K562 (cell line): ENCODE results near the gene GNRH2. TPM values are rescaled to one million over a fixed set of nuclear protein-coding genes. Genes with fewer than 3 reads are reported as not detected.

Experiments
- ATAC-seq: fragments of 200-7000 bp; cut with Tn5 transposase; 3 replicates; pipeline ENCODE4 v1.9.1; 2020; ENCODE audit warnings: moderate library complexity
- BruUV-seq: library from RNA; stranded (reverse); fragments of 400-500 nt; replicated peaks from 2 replicates; lab custom pipeline; 2021; lab: Mats Ljungman, UMichigan
- CTCF ChIA-PET: fragments of 300-600 bp; formaldehyde crosslinking; extraction: SDS; loops from one replicate; lab custom pipeline; 2021; ENCODE audit warnings: low intra/inter-chr PET ratio; lab: Yijun Ruan, JAX
- POLR2A ChIA-PET: fragments of 300-600, 350-650 bp; sonication (Branson Sonifier 250); formaldehyde crosslinking; extraction: SDS; loops from one replicate; lab custom pipeline; 2021; ENCODE audit warnings: antibody characterized with exemption, inconsistent platforms; lab: Yijun Ruan, JAX
- DNase-seq, 4 experiments: peaks; one replicate each; pipeline versions ENCODE4 v3.0.0 to v3.0.0-alpha.2; 2011 to 2018; ENCODE audit warnings: low spot score in 3 of 4, mixed read lengths in 3 of 4; ENCODE audit errors: extremely low read depth in 1 of 4
- FAIRE-seq: peaks from 2 replicates; lab custom pipeline; 2011; peaks lifted over from hg19 to GRCh38; lab: Jason Lieb, UNC
- H2AFZ ChIP-seq: 2 replicates; pipeline ENCODE4 v1.6.0; 2011; ENCODE audit warnings: low read depth, low read length, control low read depth, inconsistent platforms
- H3K27ac ChIP-seq: fragments of 200-600 bp; 3 replicates; pipeline ENCODE4 v1.8.0; 2011; ENCODE audit warnings: low read depth, mild to moderate bottlenecking, control low read depth, inconsistent platforms, low read length, moderate library complexity, mixed read lengths; ENCODE audit errors: extremely low read depth
- H3K27me3 ChIP-seq, 2 experiments: fragments of 300-600 bp in 1 of 2; 2 replicates in 1 of 2; 3 replicates in 1 of 2; pipeline versions ENCODE4 v1.6.0 to v1.8.0; 2011; ENCODE audit warnings: inconsistent platforms in 2 of 2, low read length in 2 of 2, mild to moderate bottlenecking in 1 of 2, mixed read lengths in 1 of 2, moderate library complexity in 1 of 2; ENCODE audit not compliant: control insufficient read depth in 2 of 2, insufficient read depth in 2 of 2
- H3K36me3 ChIP-seq: fragments of 300-600 bp; 3 replicates; pipeline ENCODE4 v1.8.0; 2011; ENCODE audit warnings: mild to moderate bottlenecking, low read length, inconsistent platforms; ENCODE audit not compliant: control insufficient read depth, insufficient read depth
- H3K4me1 ChIP-seq, 2 experiments: fragments of 200-600 bp in 1 of 2; replicated peaks in 1 of 2; 2 replicates in 1 of 2; 3 replicates in 1 of 2; pipeline versions ENCODE4 v1.5.1 to v1.8.0; 2011; ENCODE audit warnings: inconsistent platforms in 2 of 2, low read length in 2 of 2, mild to moderate bottlenecking in 1 of 2, mixed read lengths in 1 of 2, moderate library complexity in 1 of 2; ENCODE audit not compliant: control insufficient read depth in 2 of 2, insufficient read depth in 2 of 2
- H3K4me2 ChIP-seq: 2 replicates; pipeline ENCODE4 v1.6.1; 2011; ENCODE audit warnings: low read length, control low read depth, inconsistent platforms, mixed read lengths; ENCODE audit not compliant: insufficient read depth
- H3K4me3 ChIP-seq: fragments of 200-600 bp; sonication (generic), shearing (Covaris generic); 2 replicates; pipeline ENCODE4 v1.5.1; 2016; ENCODE audit warnings: control low read depth, inconsistent platforms
- H3K79me2 ChIP-seq: fragments of 200-600 bp; 3 replicates; pipeline ENCODE4 v1.8.0; 2011; ENCODE audit warnings: low read length, inconsistent platforms; ENCODE audit not compliant: control insufficient read depth, insufficient read depth
- H3K9ac ChIP-seq, 2 experiments: 2 replicates each; pipeline versions ENCODE4 v1.6.0 to v1.6.1; 2011; ENCODE audit warnings: low read depth in 2 of 2, low read length in 2 of 2, control low read depth in 1 of 2, inconsistent platforms in 1 of 2, mild to moderate bottlenecking in 1 of 2, mixed read lengths in 1 of 2; ENCODE audit not compliant: insufficient read depth in 1 of 2
- H3K9me1 ChIP-seq: one replicate; pipeline ENCODE4 v1.6.0; 2011; ENCODE audit warnings: inconsistent platforms, mild to moderate bottlenecking, low read length, moderate library complexity; ENCODE audit not compliant: control insufficient read depth, insufficient read depth
- H3K9me3 ChIP-seq: replicated peaks from 2 replicates; pipeline ENCODE4 v1.5.1; 2011; ENCODE audit warnings: low read depth, low read length, inconsistent platforms; ENCODE audit not compliant: control insufficient read depth, insufficient read depth
- H4K20me1 ChIP-seq: replicated peaks from 2 replicates; pipeline ENCODE4 v1.6.1; 2011; ENCODE audit warnings: low read length, inconsistent platforms, mixed read lengths; ENCODE audit not compliant: control insufficient read depth, insufficient read depth
- FOXA3 ChIP-seq, 2 experiments: fragments of 450-650 bp in 1 of 2; sonication (generic) in 1 of 2; formaldehyde crosslinking; IDR thresholded peaks in 1 of 2; conservative IDR thresholded peaks in 1 of 2; 2 replicates each; pipeline versions ENCODE4 v1.4.0 to v1.8.0; 2020 to 2022; ENCODE audit warnings: mild to moderate bottlenecking in 2 of 2, missing genetic modification reagents in 1 of 2
- RBM17 ChIP-seq: fragments of 200-400 bp; formaldehyde crosslinking; IDR thresholded peaks from 2 replicates; pipeline ENCODE4 v1.6.1; 2017; ENCODE audit warnings: low read depth, mild to moderate bottlenecking, low read length, borderline replicate concordance
- TCF3 ChIP-seq: sonication (generic); formaldehyde crosslinking; IDR thresholded peaks from 2 replicates; pipeline ENCODE4 v1.4.0; 2020; ENCODE audit warnings: mild to moderate bottlenecking, missing genetic modification reagents
- TCF7 ChIP-seq: sonication (generic); IDR thresholded peaks from 2 replicates; pipeline ENCODE4 v1.6.1; 2016; ENCODE audit warnings: antibody characterized with exemption, borderline replicate concordance
- WGBS: fragments of 100-300 bp; shearing (Covaris generic); methylation state at CpG from one replicate; pipeline ENCODE4 v1.1.6; 2016; ENCODE audit warnings: low coverage, mixed read lengths; ENCODE audit not compliant: insufficient coverage; ENCODE audit errors: missing lambda C conversion rate; 5-methylcytosine and 5-hydroxymethylcytosine counted together
- in situ Hi-C: fragments of 300-500 bp; cut with MboI; formaldehyde crosslinking; loops from 4 replicates; pipeline ENCODE4 v1.15.0; 2018; ENCODE audit warnings: inconsistent platforms, mixed read lengths
- intact Hi-C: fragments of 100-400 bp; cut with micrococcal nuclease; formaldehyde crosslinking; loops from 2 replicates; pipeline ENCODE4 v1.14.2; 2022
- polyA plus RNA-seq, 8 experiments: library from polyadenylated mRNA; depleted of rRNA in 4 of 8; stranded (reverse) in 5 of 8; unstranded in 3 of 8; fragments of >200 nt; fragmentation: Nextera tagmentation in 2 of 8; fragmentation: Illumina TruSeq in 1 of 8; extraction: Ambion mirVana in 2 of 8; extraction: Trizol in 1 of 8; gene quantifications; 2 replicates each; pipeline versions ENCODE4 v1.2.1 to v1.2.3, GENCODE V29; 2011 to 2014; ENCODE audit warnings: inconsistent platforms in 1 of 8, missing spikeins in 1 of 8
- total RNA-seq, 7 experiments: library from RNA; depleted of rRNA in 6 of 7; stranded (reverse); fragments of >200 nt in 6 of 7; fragmentation: Illumina TruSeq in 2 of 7; extraction: Trizol in 2 of 7; gene quantifications; 2 replicates each; pipeline versions ENCODE4 v1.2.1 to v1.2.3, GENCODE V29; 2011 to 2021; ENCODE audit warnings: low replicate concordance in 1 of 7

The GNRH2 gene
- total and polyA plus RNA-seq, 9 of the 15 experiments (the other 6 are each of a cell fraction or from before 2014, with no cell fraction given): 0.11 to 0.50 (median 0.24) TPM; not detected in 5

DNA sequence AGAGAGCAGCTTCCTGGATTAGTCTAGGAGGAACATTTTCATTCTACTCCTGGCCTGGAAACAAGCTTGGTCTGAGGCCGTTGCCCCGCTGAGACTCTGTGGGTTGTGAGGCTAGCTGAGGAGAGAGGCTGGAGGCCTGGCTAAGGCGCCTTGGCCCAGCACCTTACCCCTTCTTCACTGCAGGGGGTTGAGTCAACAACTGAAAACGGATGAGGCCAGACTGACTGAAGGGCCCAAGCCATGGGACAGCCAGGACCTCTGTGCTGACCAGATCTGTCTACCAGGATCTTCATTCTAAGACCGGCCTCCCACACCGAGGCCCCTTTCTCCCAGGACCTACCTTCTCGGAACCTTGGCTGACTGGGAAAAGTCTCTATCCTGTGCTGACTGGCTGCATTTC, 44.6 kb downstream of the GNRH2 start:
- FAIRE-seq: no peak
- in situ Hi-C loops: no loop called here
- CTCF ChIA-PET: no interaction called here

DNA sequence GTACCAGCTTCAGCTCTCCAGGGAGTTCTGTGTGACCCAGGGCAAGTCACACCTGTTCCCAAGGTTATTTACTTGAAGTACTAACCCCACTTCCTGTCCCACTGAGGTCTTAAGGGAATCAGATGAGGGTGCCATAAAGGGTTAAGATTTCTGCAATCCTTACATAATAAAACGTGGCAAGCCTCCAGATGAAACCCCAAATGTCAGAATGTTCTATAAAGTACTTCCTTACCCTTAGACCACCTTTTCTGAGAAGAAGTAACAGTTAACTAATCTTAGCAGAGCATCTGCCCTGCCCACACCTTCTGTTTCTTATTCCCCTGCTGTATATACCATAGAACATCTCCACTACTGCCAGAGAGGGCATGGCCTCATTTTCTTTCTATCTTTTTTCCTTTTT, 47.1 kb downstream of the GNRH2 start:
- H3K27ac ChIP-seq: no peak overlapping the region
- CTCF ChIA-PET: no interaction called here
- H3K9me3 ChIP-seq: no peaks in the 10 kb centered on the region
- 0% methylated on average over 1 of the region's 1 CpG for WGBS
- H3K4me3 ChIP-seq: no peak overlapping the region
- H3K4me1 ChIP-seq: peaks cover 10 to 26% of the 10 kb centered on the region in 2 experiments; a peak in 4 of 5 replicates
- POLR2A ChIA-PET: no interaction called here
- no peak overlapping the region for H3K9ac ChIP-seq
- no TSS peak for BruUV-seq
- in situ Hi-C loops: no loop called here
- H3K27me3 ChIP-seq: no peaks in the 10 kb centered on the region
- H4K20me1 ChIP-seq: no peaks in the 10 kb centered on the region
- no peaks in the 10 kb centered on the region for H3K9me1 ChIP-seq
- no peak for DNase-seq
- intact Hi-C loops: no loop called here
- no peak overlapping the region; the same call in 1 of the 2 replicates for H3K4me2 ChIP-seq
- 0 out of 2 replicates have a peak, but pooled peaks have one; percentile 21 for TF ChIP-seq TCF3
- TF ChIP-seq TCF7: no peak
- FAIRE-seq: no peak
- H3K79me2 ChIP-seq: no peaks in the 10 kb centered on the region
- 0 out of 2 replicates have a peak overlapping the region, but pooled peaks have one; percentile 9 for H2AFZ ChIP-seq
- ATAC-seq: no peak
- H3K36me3 ChIP-seq: no peaks in the 10 kb centered on the region

More for the DNA sequence above, 44.6 kb downstream of the GNRH2 start:
- H3K4me3 ChIP-seq: no peak overlapping the region
- no peaks in the 10 kb centered on the region for H4K20me1 ChIP-seq
- no peaks in the 10 kb centered on the region for H3K27me3 ChIP-seq
- peaks cover 3% of the 10 kb centered on the region for H3K9me1 ChIP-seq
- no peak overlapping the region for H3K4me2 ChIP-seq
- DNase-seq: peak in 1 of 4 experiments; percentile 22
- POLR2A ChIA-PET: interaction anchor here (0.6 to 1.2 kb wide), 2 partner anchors 11 to 232 kb away, joined by 3 read pairs; no protein-coding TSS in a partner anchor
- peak overlapping the region in 1 of 2 experiments; percentile 81; a peak in 1 of 4 replicates for H3K9ac ChIP-seq
- no peaks in the 10 kb centered on the region for H3K79me2 ChIP-seq
- TF ChIP-seq FOXA3 (CRISPR knock-in tag; conservative IDR thresholded peaks at IDR 0.05 in 1 of 2, IDR thresholded peaks at IDR 0.05 in 1 of 2) (peak in 1 of 2 experiments; percentile 94; a peak in 2 of 4 replicates), RBM17 (no peak)
- peaks cover 5 to 27% of the 10 kb centered on the region in 2 experiments; a peak in 3 of 5 replicates for H3K4me1 ChIP-seq
- intact Hi-C loops: no loop called here
- H3K36me3 ChIP-seq: no peaks in the 10 kb centered on the region
- no peak overlapping the region for H3K27ac ChIP-seq
- peak; percentile 61; the same call in 2 of the 3 replicates for ATAC-seq
- WGBS: 38% methylated on average over 5 of the region's 7 CpGs
- no TSS peak for BruUV-seq
- H3K9me3 ChIP-seq: no peaks in the 10 kb centered on the region
- no peak overlapping the region; the same call in 1 of the 2 replicates for H2AFZ ChIP-seq
